Pulmonary artery endothelial cell (primary cell): ENCODE measurements around the gene RAD23A. TPM values are rescaled to one million over a fixed set of nuclear protein-coding genes. Genes with fewer than 3 reads are reported as not detected.
A peak's percentile ranks its signal among the peaks of the same experiment; 100 is the strongest.
"Not testable (repeated sequence)": the region's sequence is repeated elsewhere in the genome, so short reads cannot be mapped to it uniquely, and the experiment has no call there.

Experiments
- DNase-seq: peaks from one replicate; pipeline ENCODE4 v3.0.0-alpha.2; 2011; ENCODE audit warnings: low read depth, low spot score
- total RNA-seq: library from RNA; depleted of rRNA; stranded (reverse); fragments of >200 nt; gene quantifications from 2 replicates; pipeline ENCODE4 v1.2.3, GENCODE V29; 2014

The RAD23A gene
- 81.2 and 84.6 TPM in 2 replicates for total RNA-seq

GRCh38 chr19:12945479-12946091 is at the start of gene RAD23A:
TSS of gene RAD23A (plus strand) at chr19:12945862. CDS start at chr19:12945949, 87 bp downstream.
- DNase-seq = peak; percentile 88

- no peak for DNase-seq
Measured at GRCh38 chr19:12896460-12896859, 49.2 kb upstream of the RAD23A start.

GRCh38 chr19:12899891-12900518 is 45.7 kb upstream of the RAD23A start:
- DNase-seq = no peak

GRCh38 chr19:12907166-12907565 is 38.5 kb upstream of the RAD23A start:
- no peak for DNase-seq

- no peak for DNase-seq
Measured at GRCh38 chr19:12912571-12912970, 33.1 kb upstream of the RAD23A start.

- no peak for DNase-seq
Measured at GRCh38 chr19:12913011-12913561, 32.6 kb upstream of the RAD23A start.

- no peak for DNase-seq
Measured at GRCh38 chr19:12913851-12914690, 31.6 kb upstream of the RAD23A start.

GRCh38 chr19:12915860-12916259 is 29.8 kb upstream of the RAD23A start:
- not testable (repeated sequence) for DNase-seq

- DNase-seq = no peak
Measured at GRCh38 chr19:12918253-12918652, 27.4 kb upstream of the RAD23A start.

GRCh38 chr19:12921047-12921446 is 24.6 kb upstream of the RAD23A start:
- DNase-seq = no peak

- DNase-seq = no peak
Measured at GRCh38 chr19:12922959-12923358, 22.7 kb upstream of the RAD23A start.

- DNase-seq = no peak
Measured at GRCh38 chr19:12924621-12925310, 20.9 kb upstream of the RAD23A start.

- DNase-seq = no peak
Measured at GRCh38 chr19:12930002-12930645, 15.5 kb upstream of the RAD23A start.

GRCh38 chr19:12932392-12933286 is 13.0 kb upstream of the RAD23A start:
- no peak for DNase-seq

- DNase-seq = peak; percentile 76
Measured at GRCh38 chr19:12933287-12934072, 12.2 kb upstream of the RAD23A start, which contains the start of gene FARSA. TSS of gene FARSA (minus strand) at chr19:12933711. CDS start at chr19:12933696, 15 bp downstream.

GRCh38 chr19:12935071-12935470 is 10.6 kb upstream of the RAD23A start:
- no peak for DNase-seq

GRCh38 chr19:12936582-12936981 is 9.1 kb upstream of the RAD23A start:
- no peak for DNase-seq

- DNase-seq = no peak
Measured at GRCh38 chr19:12937093-12937926, 8.4 kb upstream of the RAD23A start.
